GM19438 (cell line): ENCODE data around the gene LLGL2.
"Not testable (repeated sequence)": the region's sequence is repeated elsewhere in the genome, so short reads cannot be mapped to it uniquely, and the experiment has no call there.

Experiments used
- ATAC-seq: cut with Tn5 transposase; IDR thresholded peaks from one replicate; pipeline ENCODE4 v1.9.1; 2021; ENCODE audit warnings: low read depth; ENCODE audit not compliant: unreplicated experiment

The LLGL2 gene

DNA sequence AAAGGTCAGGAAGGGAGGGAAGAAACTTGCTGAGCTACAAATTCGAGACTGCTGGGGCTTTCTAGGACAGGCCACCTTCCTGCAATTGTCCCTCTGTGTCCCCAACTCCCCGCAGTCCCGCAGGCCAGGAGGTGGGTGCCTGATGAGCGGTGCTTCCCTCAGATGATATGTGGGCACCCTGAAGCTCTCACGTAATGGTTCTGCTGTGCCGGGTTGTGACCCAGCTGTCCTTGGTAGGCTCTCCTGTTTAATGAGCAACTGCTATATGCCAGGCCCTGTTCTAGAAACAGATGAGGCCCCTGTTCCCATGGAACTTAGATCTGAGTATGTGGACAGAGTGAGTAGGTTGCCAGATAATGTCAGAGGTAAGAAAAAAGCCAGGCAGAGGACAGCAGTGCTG, 40.1 kb downstream of the LLGL2 start:
- no peak for ATAC-seq

DNA sequence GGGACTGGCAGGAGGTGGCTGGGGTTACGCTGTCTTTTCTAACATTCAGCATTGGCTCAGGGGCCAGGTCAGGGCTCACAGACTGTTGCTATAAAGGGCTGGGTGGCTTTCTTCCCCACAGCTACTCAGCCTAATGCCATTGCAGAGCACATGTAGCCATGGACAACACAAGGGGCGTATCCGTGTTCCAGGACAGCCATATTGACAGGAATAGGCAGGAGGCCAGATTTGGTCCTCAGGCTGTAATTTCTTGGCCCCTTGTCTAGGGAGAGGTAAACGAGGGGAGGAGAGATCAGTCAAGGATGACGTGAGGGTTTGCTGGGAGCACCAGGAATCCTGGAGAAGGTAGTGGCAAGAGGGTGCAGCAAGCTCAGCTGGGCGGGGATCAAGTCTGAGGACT, 40.9 kb downstream of the LLGL2 start:
- no peak for ATAC-seq

DNA sequence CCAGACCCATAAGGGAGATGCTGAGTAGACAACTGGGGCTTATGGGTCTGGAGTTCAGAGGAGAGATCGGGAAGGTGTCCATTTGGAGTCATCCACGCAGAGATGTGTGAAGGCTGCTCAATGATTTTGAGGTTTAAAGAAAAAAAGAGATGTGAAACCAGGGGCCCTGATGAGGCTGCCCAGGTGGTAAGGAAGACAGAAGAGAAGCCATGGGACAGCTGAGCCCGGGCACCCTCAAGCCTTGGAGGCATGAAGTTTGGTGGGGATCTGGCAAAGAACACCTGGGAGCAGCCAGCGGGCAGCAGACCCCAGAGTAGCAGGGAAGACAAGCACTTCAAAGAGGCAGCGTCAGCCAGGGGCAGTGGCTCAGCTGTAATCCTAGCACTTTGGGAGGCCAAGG, 41.3 kb downstream of the LLGL2 start:
- no peak for ATAC-seq

DNA sequence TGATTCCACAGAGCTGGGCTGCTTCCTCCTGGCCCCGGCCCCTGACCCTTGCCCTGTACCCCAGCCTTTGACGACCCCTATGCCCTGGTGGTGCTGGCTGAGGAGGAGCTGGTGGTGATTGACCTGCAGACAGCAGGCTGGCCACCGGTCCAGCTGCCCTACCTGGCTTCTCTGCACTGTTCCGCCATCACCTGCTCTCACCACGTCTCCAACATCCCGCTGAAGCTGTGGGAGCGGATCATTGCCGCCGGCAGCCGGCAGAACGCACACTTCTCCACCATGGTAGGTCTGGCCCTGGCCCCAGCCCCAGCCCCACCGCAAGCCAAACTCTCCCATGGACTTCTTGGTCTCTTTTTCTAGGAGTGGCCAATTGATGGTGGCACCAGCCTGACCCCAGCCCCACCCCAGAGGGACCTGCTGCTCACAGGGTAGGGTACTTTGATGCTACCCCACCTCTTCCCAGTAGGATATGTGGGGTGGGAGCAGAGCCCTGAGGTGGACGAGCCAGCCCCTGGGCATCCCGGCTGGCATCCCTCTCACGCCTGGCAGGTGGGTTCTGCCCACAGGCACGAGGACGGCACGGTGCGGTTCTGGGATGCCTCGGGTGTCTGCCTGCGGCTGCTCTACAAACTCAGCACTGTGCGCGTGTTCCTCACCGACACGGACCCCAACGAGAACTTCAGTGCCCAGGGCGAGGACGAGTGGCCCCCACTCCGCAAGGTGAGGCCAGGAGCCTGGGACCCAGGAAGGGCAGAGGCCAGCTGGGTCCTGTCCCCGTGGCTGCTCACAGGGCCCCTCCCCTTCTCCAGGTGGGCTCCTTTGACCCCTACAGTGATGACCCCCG, 43.1 kb downstream of the LLGL2 start:
- no peak for ATAC-seq

DNA sequence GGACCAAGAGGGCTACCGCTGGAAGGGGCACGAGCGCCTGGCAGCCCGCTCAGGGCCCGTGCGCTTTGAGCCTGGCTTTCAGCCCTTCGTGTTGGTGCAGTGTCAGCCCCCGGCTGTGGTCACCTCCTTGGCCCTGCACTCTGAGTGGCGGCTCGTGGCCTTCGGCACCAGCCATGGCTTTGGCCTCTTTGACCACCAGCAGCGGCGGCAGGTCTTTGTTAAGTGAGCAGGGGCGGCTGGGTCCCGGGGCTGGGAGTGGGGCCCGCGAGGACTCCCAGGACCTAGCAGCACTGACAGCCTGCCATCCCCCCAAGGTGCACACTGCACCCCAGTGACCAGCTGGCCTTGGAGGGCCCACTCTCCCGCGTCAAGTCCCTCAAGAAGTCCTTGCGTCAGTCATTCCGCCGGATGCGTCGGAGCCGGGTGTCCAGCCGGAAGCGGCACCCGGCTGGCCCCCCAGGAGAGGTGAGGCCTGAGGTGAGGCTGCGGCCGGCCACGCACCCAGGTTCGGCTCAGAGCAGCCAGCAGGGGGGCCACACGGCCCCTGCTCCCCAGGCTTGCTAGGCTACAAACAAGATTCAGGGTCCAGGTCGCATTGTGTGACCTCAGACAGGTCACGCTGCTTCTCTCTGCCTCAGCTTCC, 44.7 kb downstream of the LLGL2 start:
- no peak for ATAC-seq

DNA sequence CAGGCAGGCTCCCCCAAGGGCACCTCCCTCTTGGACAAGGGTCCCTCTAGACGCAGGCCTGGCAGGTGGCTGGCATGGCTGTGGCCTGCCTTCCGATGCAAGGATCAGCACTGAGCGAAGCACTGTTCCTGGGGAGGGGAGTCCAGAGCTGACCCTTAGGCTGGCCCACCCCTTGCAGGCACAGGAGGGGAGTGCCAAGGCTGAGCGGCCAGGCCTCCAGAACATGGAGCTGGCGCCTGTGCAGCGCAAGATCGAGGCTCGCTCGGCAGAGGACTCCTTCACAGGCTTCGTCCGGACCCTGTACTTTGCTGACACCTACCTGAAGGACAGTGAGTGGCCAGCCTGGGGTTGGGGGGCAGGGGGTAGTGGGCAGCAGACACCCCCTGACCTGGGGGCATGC, 45.3 kb downstream of the LLGL2 start:
- no peak for ATAC-seq

DNA sequence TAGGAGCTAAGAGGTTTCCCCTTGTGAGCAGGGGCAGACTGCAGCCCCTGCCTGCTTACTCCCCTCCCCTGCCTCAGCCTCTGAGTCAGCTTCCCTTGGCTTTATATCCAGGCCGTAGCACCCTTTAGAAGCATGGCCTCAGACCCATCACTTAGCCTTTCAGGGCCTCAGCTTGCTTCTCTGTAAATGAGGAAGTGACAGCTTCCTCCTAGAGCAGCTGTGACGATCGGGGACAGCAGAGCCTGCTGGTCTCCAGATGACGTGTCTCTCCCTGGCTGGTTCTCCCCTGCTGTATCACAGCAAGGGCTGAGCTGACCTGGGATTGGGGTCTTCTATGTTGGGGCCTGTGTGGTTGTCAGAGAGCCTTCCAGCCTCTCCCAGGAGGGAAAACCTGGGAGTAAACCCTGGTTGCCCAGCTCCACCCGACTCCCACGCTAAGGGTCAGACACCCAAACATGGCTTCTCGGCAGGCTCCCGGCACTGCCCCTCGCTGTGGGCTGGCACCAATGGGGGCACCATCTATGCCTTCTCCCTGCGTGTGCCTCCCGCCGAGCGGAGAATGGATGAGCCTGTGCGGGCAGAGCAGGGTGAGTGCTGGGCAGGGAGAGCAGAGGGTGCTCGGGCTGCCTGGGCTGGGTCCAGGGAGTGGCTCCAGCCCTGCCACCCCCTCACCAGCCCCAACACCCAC, 45.8 kb downstream of the LLGL2 start:
- ATAC-seq = no peak

DNA sequence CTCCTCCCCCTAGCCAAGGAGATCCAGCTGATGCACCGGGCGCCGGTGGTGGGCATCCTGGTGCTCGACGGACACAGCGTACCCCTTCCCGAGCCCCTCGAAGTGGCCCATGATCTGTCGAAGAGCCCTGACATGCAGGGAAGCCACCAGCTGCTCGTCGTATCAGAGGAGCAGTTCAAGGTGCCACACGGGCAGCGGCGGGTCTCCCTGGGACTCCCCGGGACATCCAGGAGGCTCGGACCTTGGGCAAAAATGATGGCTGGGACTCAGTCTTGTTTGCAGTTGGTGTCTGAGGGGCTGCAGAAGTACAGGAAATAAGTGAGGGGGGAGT, 46.4 kb downstream of the LLGL2 start:
- ATAC-seq = no peak

DNA sequence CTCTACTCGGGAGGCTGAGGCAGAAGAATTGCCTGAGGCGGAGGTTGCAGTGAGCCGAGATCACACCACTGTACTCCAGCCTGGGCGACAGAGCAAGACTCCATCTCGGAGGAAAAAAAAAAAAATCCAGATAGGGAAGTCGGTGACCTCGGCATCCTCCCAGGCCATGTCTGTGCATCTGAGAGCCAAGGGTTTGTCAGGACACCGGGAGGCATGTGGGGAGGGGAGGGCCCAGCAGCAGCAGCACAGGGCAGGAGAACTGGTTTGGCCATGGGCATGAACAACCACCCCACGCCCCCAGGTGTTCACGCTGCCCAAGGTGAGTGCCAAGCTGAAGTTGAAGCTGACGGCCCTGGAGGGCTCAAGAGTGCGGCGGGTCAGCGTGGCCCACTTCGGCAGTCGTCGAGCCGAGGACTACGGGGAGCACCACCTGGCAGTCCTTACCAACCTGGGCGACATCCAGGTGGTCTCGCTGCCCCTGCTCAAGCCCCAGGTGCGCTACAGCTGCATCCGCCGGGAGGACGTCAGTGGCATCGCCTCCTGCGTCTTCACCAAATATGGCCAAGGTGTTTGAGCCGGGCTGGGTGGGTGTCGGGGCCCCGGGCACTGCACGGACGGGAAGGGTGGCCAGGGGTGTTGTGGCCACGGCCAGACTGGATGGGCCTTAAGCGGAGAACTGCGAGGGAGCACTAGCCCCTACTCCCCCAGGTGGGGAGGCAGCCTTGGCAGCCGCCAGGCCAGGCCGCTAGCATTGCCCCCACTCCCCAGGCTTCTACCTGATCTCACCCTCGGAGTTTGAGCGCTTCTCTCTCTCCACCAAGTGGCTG, 47.4 kb downstream of the LLGL2 start:
- no peak for ATAC-seq

DNA sequence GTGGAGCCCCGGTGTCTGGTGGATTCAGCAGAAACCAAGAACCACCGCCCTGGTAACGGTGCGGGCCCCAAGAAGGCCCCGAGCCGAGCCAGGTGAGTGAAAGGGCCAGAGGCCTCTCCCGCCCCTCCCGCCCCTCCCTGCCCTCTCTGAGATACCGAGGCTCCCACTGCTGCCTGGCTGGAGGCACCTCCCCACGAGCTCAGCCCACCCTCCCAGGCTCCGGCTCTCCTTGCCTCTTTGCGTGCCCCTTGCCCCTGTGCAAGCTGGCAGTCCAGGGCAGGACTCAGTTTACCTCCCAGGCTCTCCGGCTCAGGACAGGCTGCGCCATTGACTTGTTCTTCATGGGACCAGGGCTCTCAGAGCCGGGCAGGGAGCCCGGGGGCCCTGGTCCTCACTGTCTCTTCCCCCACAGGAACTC, 48.1 kb downstream of the LLGL2 start:
- ATAC-seq = no peak

DNA sequence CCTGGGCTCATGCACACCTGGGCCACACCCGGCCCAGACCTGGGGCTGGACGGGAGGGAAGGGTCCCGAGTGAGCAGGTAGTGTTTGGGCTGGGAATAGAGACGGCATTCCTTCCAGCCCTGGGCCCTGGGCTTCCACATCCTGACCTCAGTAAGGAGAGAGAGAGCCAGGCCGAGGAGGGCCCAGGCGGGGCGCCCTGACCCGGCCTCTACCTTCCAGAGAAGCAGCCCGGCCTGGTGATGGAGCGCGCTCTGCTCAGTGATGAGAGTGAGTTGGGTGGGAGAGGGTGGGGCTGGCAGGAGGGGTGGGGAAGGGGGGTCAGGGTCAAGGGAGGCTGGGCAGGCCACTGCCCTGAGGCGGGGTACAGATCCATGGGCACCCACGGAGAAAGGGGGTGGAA, 48.5 kb downstream of the LLGL2 start:
- no peak for ATAC-seq

DNA sequence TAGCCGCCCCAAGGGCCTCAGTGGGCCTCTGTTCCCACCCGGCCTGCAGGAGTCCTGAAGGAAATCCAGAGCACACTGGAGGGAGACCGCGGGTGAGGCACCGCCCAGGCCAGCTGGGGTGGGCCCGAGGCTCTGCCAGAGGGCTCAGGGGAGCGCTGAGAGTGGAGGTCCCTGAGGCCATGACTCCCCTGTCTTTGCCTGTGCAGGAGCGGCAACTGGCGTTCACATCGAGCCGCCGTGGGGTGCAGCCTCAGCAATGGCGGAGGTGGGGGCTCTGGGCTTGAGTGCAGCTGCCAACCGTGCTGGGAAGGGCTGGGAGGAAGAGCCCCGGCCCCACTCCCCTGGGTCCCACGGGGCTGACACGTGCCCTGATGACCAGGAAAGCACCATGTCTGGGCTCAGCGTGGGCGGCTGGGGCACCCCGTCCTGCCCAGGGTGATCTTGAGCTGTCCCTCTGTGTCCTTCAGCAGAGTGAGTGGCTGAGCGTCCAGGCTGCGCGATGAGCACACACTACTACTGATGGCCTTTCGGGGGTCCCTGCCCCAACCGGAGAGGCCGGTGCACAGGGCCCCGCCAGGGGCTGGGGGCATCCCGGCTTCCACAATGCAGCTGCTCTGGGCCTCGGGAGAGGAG, 49.0 kb downstream of the LLGL2 start:
- ATAC-seq = no peak

DNA sequence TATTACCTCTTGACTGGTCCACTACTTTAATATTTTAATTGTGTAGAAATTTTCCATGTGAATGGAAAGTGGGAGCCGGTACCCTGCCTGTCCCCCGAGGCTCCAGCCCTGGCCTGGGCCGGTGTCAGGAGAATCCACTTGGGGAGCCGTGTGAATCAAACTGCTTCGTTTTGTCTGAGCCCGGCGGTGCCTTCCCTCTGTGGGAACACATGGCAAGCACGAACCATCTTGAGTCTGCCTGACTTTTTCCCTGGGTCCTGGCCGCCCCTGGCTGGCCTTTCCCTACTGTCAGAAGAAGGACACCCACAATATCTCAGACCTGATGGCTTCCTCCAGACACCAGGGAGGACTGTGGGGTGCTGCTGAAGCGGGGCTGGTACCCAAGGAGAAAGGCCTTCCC, 49.7 kb downstream of the LLGL2 start:
- no peak for ATAC-seq

DNA sequence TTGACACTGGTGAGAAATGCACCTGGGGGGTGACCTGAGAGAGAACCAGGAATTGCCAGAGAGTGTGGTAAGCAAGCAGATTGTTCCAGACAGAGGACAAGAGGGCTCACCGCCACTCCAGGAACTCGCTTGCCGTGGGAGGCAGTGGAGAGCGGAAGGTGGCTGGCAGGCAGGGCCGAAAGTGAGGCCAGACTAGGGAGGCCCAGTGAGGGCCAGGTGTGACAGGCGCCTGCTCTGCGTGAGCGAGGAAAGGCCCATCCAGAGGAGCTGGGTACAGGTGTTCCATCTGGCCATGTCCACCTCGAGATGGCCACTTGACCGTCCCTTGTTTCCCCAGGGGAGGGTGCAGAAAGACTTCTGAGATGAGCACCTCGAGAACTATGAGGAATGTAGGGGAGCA, 50.2 kb downstream of the LLGL2 start:
- ATAC-seq = no peak

DNA sequence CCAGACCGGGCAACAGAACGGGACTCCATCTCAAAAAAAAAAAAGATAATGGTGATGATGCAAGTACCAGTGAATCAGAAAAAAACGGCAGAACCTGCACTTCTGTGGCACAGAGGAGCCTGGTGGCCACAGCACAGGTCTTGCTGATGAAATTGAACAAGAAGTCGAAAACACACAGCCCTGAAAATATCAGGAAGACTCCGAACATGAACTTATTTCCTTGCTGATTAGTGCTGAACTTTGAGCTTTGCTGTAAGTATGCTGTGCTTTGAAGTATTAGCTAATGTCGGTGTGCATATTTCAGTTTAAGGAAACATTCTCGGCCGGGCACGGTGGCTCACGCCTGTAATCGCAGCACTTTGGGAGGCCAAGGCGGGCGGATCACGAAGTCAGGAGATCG, 51.2 kb downstream of the LLGL2 start:
- no peak for ATAC-seq

DNA sequence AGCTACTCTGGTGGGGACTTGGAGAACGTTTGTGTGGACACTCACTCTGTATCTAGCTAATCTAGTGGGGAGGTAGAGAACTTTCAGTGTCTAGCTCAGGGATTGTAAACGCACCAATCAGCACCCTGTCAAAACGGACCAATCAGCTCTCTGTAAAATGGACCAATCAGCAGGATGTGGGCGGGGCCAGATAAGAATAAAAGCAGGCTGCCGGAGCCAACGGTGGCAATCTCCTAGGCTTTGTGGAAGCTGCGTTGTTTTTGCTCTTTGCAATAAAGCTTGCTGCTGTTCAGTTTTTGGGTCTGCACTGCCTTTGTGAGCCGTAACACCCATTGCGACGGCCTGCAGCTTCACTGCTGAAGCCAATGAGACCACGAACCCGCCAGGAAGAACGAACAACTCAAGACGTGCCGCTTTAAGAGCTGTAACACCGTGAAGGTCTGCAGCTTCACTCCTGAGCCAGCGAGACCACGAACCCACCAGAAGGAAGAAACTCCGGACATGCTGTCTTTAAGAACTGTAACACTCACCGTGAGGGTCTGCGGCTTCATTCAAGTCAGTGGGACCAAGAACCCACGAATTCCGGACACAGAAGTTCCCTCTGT, 55.7 kb downstream of the LLGL2 start:
- ATAC-seq = not testable (repeated sequence)

DNA sequence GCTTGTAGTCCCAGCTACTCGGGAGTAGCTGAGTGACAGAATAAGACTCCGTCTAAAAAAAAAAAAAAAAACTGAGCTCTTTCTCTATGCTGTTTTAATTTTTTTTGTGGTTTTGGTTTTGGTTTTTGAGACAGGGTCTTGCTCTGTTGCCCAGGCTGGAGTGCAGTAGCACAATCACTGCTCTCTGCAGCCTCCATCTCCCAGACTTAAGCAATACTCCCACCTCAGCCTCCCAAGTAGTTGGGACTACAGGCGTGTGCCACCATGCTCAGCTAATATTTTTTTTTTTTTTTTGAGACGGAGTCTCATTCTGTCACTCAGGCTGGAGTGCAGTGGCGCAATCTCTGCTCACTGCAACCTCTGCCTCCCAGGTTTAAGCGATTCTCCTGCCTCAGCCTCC, 57.7 kb downstream of the LLGL2 start:
- ATAC-seq = not testable (repeated sequence)

DNA sequence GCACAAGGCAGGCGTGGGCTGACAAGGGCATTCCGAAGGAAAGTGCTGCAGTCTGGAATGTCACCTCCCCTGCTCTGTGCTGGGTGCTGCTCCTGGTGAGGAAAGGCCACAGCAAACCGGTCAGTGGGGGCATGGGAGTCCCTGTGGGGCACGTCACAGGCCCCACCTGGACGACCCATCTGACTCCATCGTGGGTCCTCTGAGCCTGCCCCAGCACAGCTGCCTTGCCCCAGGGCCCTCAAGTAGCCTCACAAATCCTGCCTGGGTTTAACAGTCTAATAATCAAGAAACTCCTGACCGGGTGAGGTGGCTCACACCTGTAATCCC, 59.3 kb downstream of the LLGL2 start:
- no peak for ATAC-seq

DNA sequence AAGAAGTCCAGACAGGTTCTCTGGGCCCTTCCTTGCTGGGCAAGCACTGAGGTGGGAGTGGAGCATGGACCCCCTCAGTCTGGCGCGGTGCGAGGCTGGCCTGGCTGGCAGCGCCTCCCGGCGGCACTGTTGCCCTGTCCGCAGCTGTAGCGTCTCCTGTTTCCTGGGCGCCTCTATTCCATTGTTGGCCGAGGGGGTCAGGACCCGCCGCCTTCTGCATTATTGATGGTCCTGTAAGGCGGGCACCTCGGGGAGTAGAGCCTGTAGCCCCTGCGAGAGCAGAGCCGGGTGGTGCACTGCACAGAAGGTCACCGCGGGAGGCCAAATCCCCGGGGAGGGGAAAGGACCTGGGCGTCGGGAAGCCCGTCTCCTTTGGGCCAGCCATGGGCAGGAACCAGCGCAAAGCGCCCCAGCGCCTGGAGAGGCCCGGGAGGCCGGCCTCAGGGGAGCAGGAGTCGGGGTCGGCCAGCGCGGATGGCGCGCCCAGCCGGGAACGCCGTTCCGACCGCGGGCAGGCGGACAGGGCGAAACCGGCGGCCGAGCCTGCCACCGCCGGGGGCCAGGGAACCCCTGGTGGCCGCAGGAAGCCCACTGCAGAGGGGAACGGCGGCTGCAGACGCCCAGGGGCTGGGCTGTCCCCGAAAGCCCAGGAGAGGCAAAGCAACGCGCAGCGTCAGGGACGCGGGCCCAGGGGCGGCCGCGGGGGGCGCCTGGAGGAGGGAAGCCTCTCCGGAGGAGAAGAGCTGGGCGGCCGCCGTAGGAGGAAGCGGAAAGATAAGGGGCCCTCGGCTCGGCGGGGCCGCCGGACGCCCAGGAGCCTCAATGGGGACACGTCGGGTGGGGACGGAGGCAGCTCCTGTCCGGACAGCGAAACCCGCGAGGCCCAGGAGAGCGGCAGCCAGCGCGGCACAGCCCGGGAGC, 62.4 kb downstream of the LLGL2 start, which contains the start of gene MYO15B:
Gene MYO15B, plus strand, starts transcription at position 126 of the 921 bp plus-strand sequence. Its CDS starts 258 bp downstream, at position 384.
- ATAC-seq = no peak
